ENCODE results near the gene UBQLN3. TPM values are rescaled to one million over a fixed set of nuclear protein-coding genes. Genes with fewer than 3 reads are reported as not detected.

Gene UBQLN3
- total and polyA plus RNA-seq, 2 of the 13 experiments (the other 11 are each of a cell fraction or from before 2014, with no cell fraction given) = 0.08 TPM; not detected in 1

DNA sequence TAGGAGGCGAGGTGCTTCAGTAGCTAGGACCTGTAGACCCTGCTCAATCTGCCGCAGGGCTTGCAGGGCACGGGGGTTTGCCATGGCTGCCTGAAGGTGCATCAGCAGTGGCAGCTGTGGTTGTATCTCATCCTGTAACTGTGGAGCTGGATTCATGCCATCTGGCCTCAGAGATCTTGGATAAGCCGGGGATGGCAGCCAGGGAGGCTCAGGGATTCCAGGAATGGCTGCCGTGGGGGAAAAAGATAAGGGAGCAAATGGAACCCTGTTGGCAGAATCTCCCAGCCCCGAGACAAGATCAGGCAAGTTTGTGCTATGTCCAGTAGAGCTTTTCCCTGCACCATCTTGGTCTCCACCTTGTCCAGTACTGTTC lies 1.8 kb downstream of the UBQLN3 start (continued):
- TF ChIP-seq SYNCRIP (IDR thresholded peaks at IDR 0.05; ENCODE audit: insufficient read depth, low read depth, low read length) = no peak
- TF ChIP-seq ZNF549 (CRISPR knock-in tag; IDR thresholded peaks at IDR 0.05) = no peak
- TF ChIP-seq POGZ (CRISPR knock-in tag; IDR thresholded peaks at IDR 0.05) = no peak
- TF ChIP-seq, protein P1, sequence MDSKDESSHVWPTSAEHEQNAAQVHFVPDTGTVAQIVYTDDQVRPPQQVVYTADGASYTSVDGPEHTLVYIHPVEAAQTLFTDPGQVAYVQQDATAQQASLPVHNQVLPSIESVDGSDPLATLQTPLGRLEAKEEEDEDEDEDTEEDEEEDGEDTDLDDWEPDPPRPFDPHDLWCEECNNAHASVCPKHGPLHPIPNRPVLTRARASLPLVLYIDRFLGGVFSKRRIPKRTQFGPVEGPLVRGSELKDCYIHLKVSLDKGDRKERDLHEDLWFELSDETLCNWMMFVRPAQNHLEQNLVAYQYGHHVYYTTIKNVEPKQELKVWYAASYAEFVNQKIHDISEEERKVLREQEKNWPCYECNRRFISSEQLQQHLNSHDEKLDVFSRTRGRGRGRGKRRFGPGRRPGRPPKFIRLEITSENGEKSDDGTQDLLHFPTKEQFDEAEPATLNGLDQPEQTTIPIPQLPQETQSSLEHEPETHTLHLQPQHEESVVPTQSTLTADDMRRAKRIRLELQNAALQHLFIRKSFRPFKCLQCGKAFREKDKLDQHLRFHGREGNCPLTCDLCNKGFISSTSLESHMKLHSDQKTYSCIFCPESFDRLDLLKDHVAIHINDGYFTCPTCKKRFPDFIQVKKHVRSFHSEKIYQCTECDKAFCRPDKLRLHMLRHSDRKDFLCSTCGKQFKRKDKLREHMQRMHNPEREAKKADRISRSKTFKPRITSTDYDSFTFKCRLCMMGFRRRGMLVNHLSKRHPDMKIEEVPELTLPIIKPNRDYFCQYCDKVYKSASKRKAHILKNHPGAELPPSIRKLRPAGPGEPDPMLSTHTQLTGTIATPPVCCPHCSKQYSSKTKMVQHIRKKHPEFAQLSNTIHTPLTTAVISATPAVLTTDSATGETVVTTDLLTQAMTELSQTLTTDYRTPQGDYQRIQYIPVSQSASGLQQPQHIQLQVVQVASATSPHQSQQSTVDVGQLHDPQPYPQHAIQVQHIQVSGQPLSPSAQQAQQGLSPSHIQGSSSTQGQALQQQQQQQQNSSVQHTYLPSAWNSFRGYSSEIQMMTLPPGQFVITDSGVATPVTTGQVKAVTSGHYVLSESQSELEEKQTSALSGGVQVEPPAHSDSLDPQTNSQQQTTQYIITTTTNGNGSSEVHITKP (CRISPR knock-in tag; IDR thresholded peaks at IDR 0.05; ENCODE audit: low read depth) = no peak
- TF ChIP-seq, protein P2, sequence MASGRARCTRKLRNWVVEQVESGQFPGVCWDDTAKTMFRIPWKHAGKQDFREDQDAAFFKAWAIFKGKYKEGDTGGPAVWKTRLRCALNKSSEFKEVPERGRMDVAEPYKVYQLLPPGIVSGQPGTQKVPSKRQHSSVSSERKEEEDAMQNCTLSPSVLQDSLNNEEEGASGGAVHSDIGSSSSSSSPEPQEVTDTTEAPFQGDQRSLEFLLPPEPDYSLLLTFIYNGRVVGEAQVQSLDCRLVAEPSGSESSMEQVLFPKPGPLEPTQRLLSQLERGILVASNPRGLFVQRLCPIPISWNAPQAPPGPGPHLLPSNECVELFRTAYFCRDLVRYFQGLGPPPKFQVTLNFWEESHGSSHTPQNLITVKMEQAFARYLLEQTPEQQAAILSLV (CRISPR knock-in tag; IDR thresholded peaks at IDR 0.05; ENCODE audit: borderline replicate concordance) = no peak
- TF ChIP-seq TBP (CRISPR knock-in tag; IDR thresholded peaks at IDR 0.05) = no peak
- TF ChIP-seq ZIK1 (CRISPR knock-in tag; IDR thresholded peaks at IDR 0.05; ENCODE audit: borderline replicate concordance, low read depth) = no peak
- TF ChIP-seq, protein P3, sequence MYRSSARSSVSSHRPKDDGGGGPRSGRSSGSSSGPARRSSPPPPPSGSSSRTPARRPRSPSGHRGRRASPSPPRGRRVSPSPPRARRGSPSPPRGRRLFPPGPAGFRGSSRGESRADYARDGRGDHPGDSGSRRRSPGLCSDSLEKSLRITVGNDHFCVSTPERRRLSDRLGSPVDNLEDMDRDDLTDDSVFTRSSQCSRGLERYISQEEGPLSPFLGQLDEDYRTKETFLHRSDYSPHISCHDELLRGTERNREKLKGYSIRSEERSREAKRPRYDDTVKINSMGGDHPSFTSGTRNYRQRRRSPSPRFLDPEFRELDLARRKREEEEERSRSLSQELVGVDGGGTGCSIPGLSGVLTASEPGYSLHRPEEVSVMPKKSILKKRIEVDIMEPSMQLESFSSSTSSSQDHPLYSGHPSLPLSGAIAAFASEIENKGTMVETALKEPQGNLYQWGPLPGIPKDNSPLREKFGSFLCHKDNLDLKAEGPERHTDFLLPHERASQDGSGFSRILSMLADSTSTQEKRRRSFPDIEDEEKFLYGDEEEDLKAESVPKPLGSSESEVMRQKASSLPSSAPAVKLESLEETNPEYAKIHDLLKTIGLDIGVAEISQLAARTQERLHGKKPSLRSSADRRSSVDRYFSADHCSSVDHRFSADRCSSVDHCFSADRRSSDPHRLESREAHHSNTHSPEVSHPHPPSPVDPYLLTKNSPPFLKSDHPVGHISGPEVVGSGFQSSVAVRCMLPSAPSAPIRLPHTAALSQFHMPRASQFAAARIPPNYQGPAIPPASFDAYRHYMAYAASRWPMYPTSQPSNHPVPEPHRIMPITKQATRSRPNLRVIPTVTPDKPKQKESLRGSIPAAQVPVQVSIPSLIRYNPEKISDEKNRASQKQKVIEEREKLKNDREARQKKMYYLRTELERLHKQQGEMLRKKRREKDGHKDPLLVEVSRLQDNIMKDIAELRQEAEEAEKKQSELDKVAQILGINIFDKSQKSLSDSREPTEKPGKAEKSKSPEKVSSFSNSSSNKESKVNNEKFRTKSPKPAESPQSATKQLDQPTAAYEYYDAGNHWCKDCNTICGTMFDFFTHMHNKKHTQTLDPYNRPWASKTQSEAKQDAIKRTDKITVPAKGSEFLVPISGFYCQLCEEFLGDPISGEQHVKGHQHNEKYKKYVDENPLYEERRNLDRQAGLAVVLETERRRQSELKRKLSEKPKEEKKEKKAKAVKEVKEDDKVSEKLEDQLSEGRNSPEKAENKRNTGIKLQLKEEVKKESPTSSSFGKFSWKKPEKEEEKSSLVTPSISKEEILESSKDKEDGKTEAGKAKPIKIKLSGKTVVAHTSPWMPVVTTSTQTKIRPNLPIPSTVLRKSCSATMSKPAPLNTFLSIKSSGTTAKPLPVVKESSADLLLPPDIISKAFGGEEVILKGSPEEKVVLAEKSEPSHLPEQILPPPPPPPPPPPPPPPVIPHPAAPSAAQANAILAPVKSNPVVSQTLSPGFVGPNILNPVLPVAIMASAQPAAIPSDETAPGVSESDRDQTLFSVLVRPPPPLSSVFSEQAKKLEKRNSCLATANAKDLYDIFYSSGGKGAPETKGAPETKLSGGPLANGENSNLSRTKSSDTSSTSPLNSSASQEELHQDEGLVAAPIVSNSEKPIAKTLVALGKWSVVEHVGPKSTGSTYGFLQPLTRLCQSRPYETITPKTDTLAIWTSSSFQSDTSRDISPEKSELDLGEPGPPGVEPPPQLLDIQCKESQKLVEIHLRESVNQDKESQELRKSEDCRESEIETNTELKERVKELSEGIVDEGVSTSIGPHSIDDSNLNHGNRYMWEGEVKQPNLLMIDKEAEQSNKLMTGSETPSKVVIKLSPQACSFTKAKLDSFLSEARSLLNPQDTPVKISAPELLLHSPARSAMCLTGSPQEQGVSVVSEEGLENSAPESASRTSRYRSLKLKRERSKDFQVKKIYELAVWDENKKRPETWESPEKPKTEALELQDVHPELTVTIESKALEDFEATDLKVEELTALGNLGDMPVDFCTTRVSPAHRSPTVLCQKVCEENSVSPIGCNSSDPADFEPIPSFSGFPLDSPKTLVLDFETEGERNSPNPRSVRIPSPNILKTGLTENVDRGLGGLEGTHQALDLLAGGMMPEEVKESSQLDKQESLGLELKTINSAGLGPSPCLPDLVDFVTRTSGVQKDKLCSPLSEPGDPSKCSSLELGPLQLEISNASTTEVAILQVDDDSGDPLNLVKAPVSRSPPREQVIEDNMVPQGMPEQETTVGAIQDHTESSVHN (CRISPR knock-in tag; IDR thresholded peaks at IDR 0.05) = no peak
